D341Med (cell line): Measurements from ENCODE around the gene DCC.
A peak's percentile ranks its signal among the peaks of the same experiment; 100 is the strongest.

ENCODE experiments used
- DNase-seq: peaks from one replicate; pipeline ENCODE4 v3.0.0; 2012; ENCODE audit warnings: low spot score

Gene DCC

DNA sequence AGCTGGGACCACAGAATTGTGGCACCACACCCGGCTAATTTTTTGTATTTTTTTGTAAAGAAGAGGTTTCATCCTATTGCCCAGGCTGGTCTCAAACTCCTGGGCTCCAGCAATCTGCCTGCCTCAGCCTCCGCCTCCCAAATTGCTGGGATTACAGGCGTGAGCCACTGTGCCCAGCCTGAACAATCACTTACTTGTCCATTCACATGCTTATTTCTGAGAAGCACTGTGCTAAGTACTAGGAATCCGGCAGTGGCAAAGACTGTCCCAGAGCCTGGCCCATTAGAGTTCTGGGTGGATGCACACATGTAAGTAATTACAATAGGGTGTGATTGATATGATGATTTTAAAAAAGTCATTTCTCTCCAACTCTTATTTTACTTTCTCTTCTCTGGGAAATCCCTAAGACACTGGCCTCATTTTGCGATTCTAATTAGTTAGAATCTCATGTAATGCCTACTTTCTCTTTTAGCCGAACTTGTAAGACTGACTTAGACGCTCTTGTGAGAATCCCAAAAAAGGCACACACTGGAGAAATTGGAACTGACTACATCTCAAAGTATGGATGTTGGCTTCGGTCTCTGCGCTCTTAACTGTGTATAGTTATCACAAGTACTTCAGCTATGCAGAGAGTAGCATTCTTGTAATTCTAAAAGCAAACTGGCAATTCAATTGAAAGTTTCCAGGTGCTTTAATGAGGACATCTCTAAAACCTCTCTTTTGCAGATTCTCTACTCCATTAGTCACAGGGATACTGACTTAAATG is 567.7 kb downstream of the DCC start:
- no peak for DNase-seq

DNA sequence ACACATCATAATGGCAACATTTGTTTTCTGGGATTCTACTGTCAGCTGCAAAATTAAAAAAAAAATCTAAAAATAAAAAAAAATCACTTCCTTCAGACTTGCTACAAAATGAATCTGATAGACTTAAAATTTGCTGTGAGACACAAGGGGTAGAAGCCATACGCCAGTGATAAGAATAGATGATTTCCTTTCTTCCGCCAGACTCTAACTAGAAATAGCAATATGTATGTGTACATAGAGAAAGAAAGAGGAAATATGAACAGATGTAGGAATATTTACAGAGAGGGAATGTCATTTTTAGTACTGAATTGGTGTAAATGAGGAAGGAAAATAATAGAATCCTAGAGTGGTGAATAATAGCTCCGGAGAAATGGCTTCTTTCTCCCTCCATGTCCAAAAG is 574.2 kb downstream of the DCC start:
- DNase-seq: no peak

DNA sequence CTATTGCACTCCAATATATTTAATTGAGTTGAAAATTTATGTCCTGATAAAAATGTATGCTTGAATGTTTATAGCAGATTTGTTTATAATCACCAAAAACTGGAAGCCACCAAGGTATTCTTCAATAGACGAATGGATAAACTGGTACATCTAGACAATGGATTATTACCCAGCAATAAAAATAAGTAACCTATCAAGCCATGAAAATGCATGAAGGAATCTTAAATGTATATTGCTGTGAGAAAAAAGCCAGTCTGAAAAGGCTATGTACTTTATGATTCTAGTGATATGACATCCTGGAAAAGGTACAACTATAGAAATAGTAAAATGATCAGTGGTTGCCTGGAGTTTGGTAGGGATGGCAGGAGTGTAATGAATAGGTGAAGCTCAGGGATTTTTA is 580.7 kb downstream of the DCC start:
- DNase-seq: no peak

GRCh38 chr18:52933356-52933755 is 593.4 kb downstream of the DCC start:
- no peak for DNase-seq

DNA sequence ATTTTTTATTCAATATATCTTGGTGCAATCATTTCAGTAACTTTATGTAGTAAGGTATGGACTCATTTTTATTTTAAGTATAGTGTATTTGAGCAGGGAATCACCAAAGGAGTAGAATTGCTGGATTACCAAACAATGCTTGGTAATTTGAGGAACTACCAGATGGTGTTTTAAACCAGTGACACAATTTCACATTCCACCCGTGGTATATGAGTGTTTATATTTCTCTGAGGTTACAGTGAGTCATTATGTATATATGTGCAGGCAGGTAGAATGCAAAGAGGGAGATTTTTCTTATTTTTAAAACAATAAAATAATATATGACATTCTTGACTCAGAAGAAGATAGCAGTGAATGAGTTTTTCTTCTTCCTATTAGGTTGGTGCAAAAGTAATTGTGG is 596.9 kb downstream of the DCC start:
- no peak for DNase-seq

DNA sequence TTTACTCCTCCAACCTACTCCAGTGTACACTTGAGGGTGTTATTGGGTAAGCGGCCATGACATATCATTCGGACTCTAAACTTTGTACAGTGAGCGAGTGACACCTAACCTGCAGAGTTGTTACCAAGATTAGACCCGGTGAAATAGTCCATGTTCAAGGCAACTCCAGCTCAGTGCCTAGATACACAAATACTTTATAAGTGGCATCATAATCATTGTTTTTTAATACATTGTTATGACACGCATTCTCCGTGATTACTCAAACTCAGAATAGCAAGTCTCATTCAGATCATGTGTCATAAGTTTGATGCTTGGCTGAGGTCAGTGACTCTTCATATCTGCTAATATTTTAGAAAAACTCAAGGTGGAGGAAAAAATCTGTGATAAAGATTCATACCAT is 597.8 kb downstream of the DCC start:
- DNase-seq: no peak

GRCh38 chr18:52945552-52945951 is 605.6 kb downstream of the DCC start:
- no peak for DNase-seq

GRCh38 chr18:52948868-52949444 is 609.0 kb downstream of the DCC start:
- DNase-seq: no peak

- DNase-seq: no peak
Observed at GRCh38 chr18:52950155-52950554, 610.2 kb downstream of the DCC start.

DNA sequence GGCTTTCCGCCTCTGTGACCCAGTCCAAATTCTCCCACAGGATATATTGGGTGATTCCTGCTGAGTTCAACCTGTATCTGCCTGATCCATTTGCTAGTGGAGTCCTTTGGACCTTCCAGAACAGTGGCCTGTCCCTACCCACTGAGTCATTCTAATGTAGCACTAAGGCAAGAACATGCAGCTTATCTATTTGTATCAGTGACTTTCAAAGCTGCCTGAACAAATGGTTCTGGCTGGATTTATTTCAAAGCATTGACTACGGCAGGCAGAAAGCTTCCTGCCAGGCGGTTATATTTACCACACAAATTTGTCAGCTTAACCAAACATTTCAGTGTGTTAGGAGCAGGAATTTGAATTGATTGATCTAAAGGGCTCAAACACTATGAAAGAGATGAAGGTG is 613.4 kb downstream of the DCC start:
- DNase-seq: no peak

DNA sequence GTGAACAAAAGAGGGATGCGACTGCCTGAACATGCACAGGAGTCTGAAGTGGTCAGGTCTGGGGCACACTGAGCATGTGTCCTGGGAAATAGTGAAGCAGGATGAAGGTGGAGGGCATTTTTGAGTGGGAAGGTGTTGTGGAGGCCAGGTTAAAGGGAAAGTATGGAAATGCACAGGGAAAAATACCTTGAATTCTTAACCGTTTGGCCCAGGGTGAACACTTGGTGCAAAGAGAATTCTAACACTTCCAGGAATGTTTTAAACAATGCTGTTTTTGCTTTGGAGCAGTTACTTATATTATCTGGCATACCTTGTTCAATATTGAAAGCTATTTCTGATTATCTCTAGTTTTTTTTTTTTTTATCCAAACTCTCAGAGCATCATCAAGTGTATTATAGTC is 623.5 kb downstream of the DCC start:
- DNase-seq: no peak

GRCh38 chr18:52970686-52971085 is 630.7 kb downstream of the DCC start:
- no peak for DNase-seq

GRCh38 chr18:52971097-52971496 is 631.1 kb downstream of the DCC start:
- no peak for DNase-seq

GRCh38 chr18:52979892-52980291 is 639.9 kb downstream of the DCC start:
- DNase-seq: no peak

GRCh38 chr18:52991246-52991645 is 651.2 kb downstream of the DCC start:
- no peak for DNase-seq

GRCh38 chr18:52992041-52992440 is 652.0 kb downstream of the DCC start:
- peak; percentile 31 for DNase-seq

GRCh38 chr18:52995875-52996274 is 655.9 kb downstream of the DCC start:
- DNase-seq: no peak

DNA sequence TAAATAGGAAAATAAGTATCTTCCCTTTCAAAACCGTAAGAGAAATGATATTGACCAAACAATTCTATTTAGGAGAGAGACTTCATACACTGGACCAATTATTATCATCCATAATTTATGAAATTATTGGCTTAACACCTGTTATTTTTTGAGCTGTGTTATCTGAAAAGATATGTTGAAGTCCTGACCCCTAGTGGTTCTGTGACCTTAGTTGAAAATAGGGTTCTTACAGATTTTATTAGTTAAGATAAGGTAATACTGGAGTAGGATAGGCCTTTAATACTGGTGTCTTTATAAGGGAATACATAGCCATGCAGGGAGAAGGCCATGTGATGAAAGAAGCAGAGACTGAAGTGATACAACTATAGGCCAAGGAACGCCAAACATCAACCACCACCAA is 659.6 kb downstream of the DCC start:
- DNase-seq: no peak

- DNase-seq: no peak
Observed at GRCh38 chr18:53004798-53005197, 664.8 kb downstream of the DCC start.

GRCh38 chr18:53018791-53019190 is 678.8 kb downstream of the DCC start:
- no peak for DNase-seq

DNA sequence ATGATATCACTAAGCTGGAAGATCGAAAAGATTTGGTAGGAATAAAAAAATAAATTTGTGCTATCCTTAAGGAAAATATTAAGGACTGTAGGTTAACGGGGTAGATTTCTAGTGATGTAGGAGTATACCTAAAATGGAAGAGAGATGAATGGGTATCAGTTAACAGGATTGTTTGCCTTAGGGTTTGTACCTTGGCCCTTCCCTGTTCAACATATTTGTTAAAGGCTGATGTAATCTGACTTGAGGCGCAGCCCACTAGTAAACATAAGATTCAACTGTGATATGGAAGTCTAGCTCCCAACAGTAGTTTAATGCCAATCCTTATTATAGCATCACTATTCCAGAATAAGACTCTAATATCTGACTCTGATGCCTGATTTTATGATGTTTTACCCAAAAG is 685.2 kb downstream of the DCC start:
- DNase-seq: no peak

- no peak for DNase-seq
Observed at GRCh38 chr18:53028565-53028964, 688.6 kb downstream of the DCC start.

- no peak for DNase-seq
Observed at GRCh38 chr18:53033128-53033527, 693.1 kb downstream of the DCC start.

- no peak for DNase-seq
Observed at GRCh38 chr18:53038608-53039007, 698.6 kb downstream of the DCC start.
